A549 (cell line): ENCODE measurements around the gene B4GALT6. TPM values are rescaled to one million over a fixed set of nuclear protein-coding genes. Genes with fewer than 3 reads are reported as not detected.

Experiments
- ATAC-seq, 2 experiments: fragments of 200-7000 bp in 1 of 2; fragments of >200 bp in 1 of 2; cut with Nextera tagmentation in 1 of 2; cut with Tn5 transposase in 1 of 2; 3 replicates each; pipeline versions ENCODE4 v1.8.0 to v1.9.1; 2018 to 2020; ENCODE audit warnings: mild to moderate bottlenecking in 1 of 2, moderate library complexity in 1 of 2
- CTCF ChIA-PET: fragments of 300-600 bp; sonication (Branson Sonifier 250); formaldehyde crosslinking; extraction: SDS; loops from one replicate; lab custom pipeline; 2021; ENCODE audit warnings: antibody characterized with exemption, inconsistent platforms; lab: Yijun Ruan, JAX
- POLR2A ChIA-PET: fragments of 350-600 bp; formaldehyde crosslinking; extraction: SDS; loops from one replicate; lab custom pipeline; 2021; ENCODE audit warnings: antibody characterized with exemption, inconsistent platforms; lab: Yijun Ruan, JAX
- DNase-seq, 2 experiments: peaks; one replicate each; pipeline versions ENCODE4 v3.0.0 to v3.0.0-alpha.2; 2011 to 2016; ENCODE audit warnings: low read depth in 1 of 2, low spot score in 1 of 2
- FAIRE-seq: peaks from 2 replicates; lab custom pipeline; 2011; peaks lifted over from hg19 to GRCh38; lab: Jason Lieb, UNC
- H3K27ac ChIP-seq, 2 experiments: fragments of >200 bp; sonication (Bioruptor Twin); formaldehyde crosslinking; 3 replicates each; pipeline ENCODE4 v1.5.1; 2016 to 2017
- H3K4me1 ChIP-seq: fragments of >200 bp; sonication (Bioruptor Twin); formaldehyde crosslinking; 3 replicates; pipeline ENCODE4 v1.6.1; 2016
- H3K4me2 ChIP-seq: fragments of >200 bp; sonication (Bioruptor Twin); formaldehyde crosslinking; 3 replicates; pipeline ENCODE4 v1.6.1; 2016
- H3K4me3 ChIP-seq: fragments of >200 bp; sonication (Bioruptor Twin); formaldehyde crosslinking; 3 replicates; pipeline ENCODE4 v1.5.1; 2016
- H3K9me3 ChIP-seq: fragments of >200 bp; sonication (Bioruptor Twin); formaldehyde crosslinking; 3 replicates; pipeline ENCODE4 v1.6.1; 2016
- ATOH8 ChIP-seq: fragments of 250-450 bp; sonication (Bioruptor Pico); IDR thresholded peaks from 2 replicates; pipeline ENCODE4 v1.5.0; 2020; ENCODE audit warnings: low read depth, mild to moderate bottlenecking, moderate library complexity
- BCL3 ChIP-seq: fragments of >200 bp; sonication (Bioruptor Twin); formaldehyde crosslinking; IDR thresholded peaks from 3 replicates; pipeline ENCODE4 v1.6.1; 2016
- CBX2 ChIP-seq: fragments of 200-600 bp; sonication (generic); IDR thresholded peaks from 2 replicates; pipeline ENCODE4 v1.6.1; 2016; ENCODE audit warnings: low read depth, mild to moderate bottlenecking, borderline replicate concordance
- CHD2 ChIP-seq: fragments of 150-350 bp; IDR thresholded peaks from 2 replicates; pipeline ENCODE4 v1.6.1; 2014; ENCODE audit warnings: low read length; ENCODE audit not compliant: partially characterized antibody
- HEYL ChIP-seq: fragments of 250-450 bp; sonication (Bioruptor Pico); IDR thresholded peaks from 2 replicates; pipeline ENCODE4 v1.8.0; 2021; ENCODE audit warnings: mild to moderate bottlenecking, moderate library complexity
- JUNB ChIP-seq: fragments of >200 bp; sonication (Bioruptor Twin); formaldehyde crosslinking; IDR thresholded peaks from 2 replicates; pipeline ENCODE4 v1.6.1; 2016
- KDM1A ChIP-seq: fragments of 200-600 bp; sonication (generic); IDR thresholded peaks from 2 replicates; pipeline ENCODE4 v1.6.1; 2016; ENCODE audit warnings: low read depth, mild to moderate bottlenecking
- MAFK ChIP-seq: fragments of 450-650 bp; IDR thresholded peaks from 2 replicates; pipeline ENCODE4 v1.6.1; 2014; ENCODE audit not compliant: partially characterized antibody
- MAX ChIP-seq: IDR thresholded peaks from 2 replicates; pipeline ENCODE4 v1.6.1; 2012
- MAZ ChIP-seq: fragments of 150-350 bp; IDR thresholded peaks from 2 replicates; pipeline ENCODE4 v1.6.1; 2014; ENCODE audit warnings: antibody characterized with exemption, low read depth, low read length, borderline replicate concordance
- NFE2L2 ChIP-seq: fragments of 150-350 bp; conservative IDR thresholded peaks from 2 replicates; pipeline ENCODE4 v1.6.1; 2014; ENCODE audit warnings: low read length
- PBX3 ChIP-seq: IDR thresholded peaks from 2 replicates; pipeline ENCODE4 v1.6.1; 2012
- PHF8 ChIP-seq: fragments of 200-600 bp; sonication (generic); IDR thresholded peaks from 2 replicates; pipeline ENCODE4 v1.6.1; 2016; ENCODE audit warnings: low read depth, mild to moderate bottlenecking, antibody characterized with exemption, moderate library complexity, borderline replicate concordance
- POLR2A ChIP-seq: IDR thresholded peaks from 2 replicates; pipeline ENCODE4 v1.6.1; 2012; ENCODE audit warnings: mild to moderate bottlenecking, low read length
- RAD21 ChIP-seq, 2 experiments: fragments of >200 bp in 1 of 2; sonication (Bioruptor Twin) in 1 of 2; formaldehyde crosslinking in 1 of 2; IDR thresholded peaks in 1 of 2; conservative IDR thresholded peaks in 1 of 2; 2 replicates in 1 of 2; 3 replicates in 1 of 2; pipeline ENCODE4 v1.6.1; 2012 to 2018; ENCODE audit warnings: inconsistent platforms in 1 of 2
- REST ChIP-seq: fragments of 200-600 bp; sonication (generic); IDR thresholded peaks from 2 replicates; pipeline ENCODE4 v1.6.1; 2016; ENCODE audit warnings: antibody characterized with exemption, mild to moderate bottlenecking, moderate library complexity
- RFX5 ChIP-seq: fragments of 450-650 bp; IDR thresholded peaks from 2 replicates; pipeline ENCODE4 v1.7.1; 2014; ENCODE audit warnings: antibody characterized with exemption, mild to moderate bottlenecking, moderate library complexity
- TP53 ChIP-seq: fragments of 250-450 bp; sonication (Bioruptor Pico); IDR thresholded peaks from 2 replicates; pipeline ENCODE4 v1.5.0; 2021; ENCODE audit warnings: mild to moderate bottlenecking, moderate library complexity
- USF2 ChIP-seq: fragments of 450-650 bp; IDR thresholded peaks from 2 replicates; pipeline ENCODE4 v1.6.1; 2014; ENCODE audit warnings: antibody characterized with exemption
- WGBS: methylation state at CpG from one replicate; pipeline ENCODE4 v1.1.6; 2017; ENCODE audit errors: missing lambda C conversion rate; 5-methylcytosine and 5-hydroxymethylcytosine counted together
- polyA plus RNA-seq, 4 experiments: library from polyadenylated mRNA; depleted of rRNA in 3 of 4; stranded (reverse); fragments of >200 nt; fragmentation: RNase III in 1 of 4; extraction: RNeasy Plus Mini Kit Qiagen cat#74134 plus additional on column Dnase treatment in 1 of 4; gene quantifications; 2 replicates in 3 of 4; 3 replicates in 1 of 4; pipeline ENCODE4 v1.2.3, GENCODE V29; 2011 to 2017

The B4GALT6 gene
- polyA plus RNA-seq, 2 of the 4 experiments (the other 2 are of a cell fraction): 7.1 to 12.8 TPM

GRCh38 chr18:31607384-31607783 lies 77.0 kb downstream of the B4GALT6 start (continued):
- TF ChIP-seq MAX (no peak), JUNB (no peak), REST (no peak)

GRCh38 chr18:31606265-31606664 lies 78.1 kb downstream of the B4GALT6 start:
- ATAC-seq (no peak), FAIRE-seq (no peak)

More at GRCh38 chr18:31606265-31606664, 78.1 kb downstream of the B4GALT6 start:
- WGBS: 43% methylated on average over 2 of the region's 2 CpGs
- no peak for DNase-seq
- ChIA-PET POLR2A (no interaction called here), CTCF (interaction anchor here (1.9 kb wide), 1 partner anchor 117 kb away, joined by 5 read pairs; no protein-coding TSS in a partner anchor)
- Histone ChIP-seq H3K9me3 (no peaks in the 10 kb centered on the region), H3K4me2 (no peak overlapping the region), H3K4me3 (no peak overlapping the region), H3K4me1 (no peaks in the 10 kb centered on the region), H3K27ac (no peak overlapping the region)
- TF ChIP-seq CHD2 (no peak), REST (no peak), CBX2 (no peak), MAZ (no peak), KDM1A (no peak), TP53 (CRISPR knock-in tag) (no peak), ATOH8 (CRISPR knock-in tag) (no peak), PHF8 (no peak), NFE2L2 (no peak), RAD21 (conservative IDR thresholded peaks at IDR 0.05 in 1 of 2, IDR thresholded peaks at IDR 0.05 in 1 of 2) (no peak), PBX3 (no peak), USF2 (no peak), HEYL (CRISPR knock-in tag) (no peak), BCL3 (no peak), POLR2A (no peak), MAFK (no peak), RFX5 (no peak)
